Measurements from ENCODE around the gene AGPS. TPM values are rescaled to one million over a fixed set of nuclear protein-coding genes. Genes with fewer than 3 reads are reported as not detected.

Gene AGPS
- total RNA-seq, 2 experiments from 2014 or later = 2.1 to 9.6 TPM

- no peak for DNase-seq (ENCODE audit: low spot score)
- no peak overlapping the region for H3K27ac ChIP-seq (ENCODE audit: low read depth, low read length, poor library complexity, severe bottlenecking)
- H2AFZ ChIP-seq (ENCODE audit: low read length) = no peak overlapping the region
- H3K79me2 ChIP-seq (ENCODE audit: insufficient read depth, low read depth, low read length) = no peaks in the 10 kb centered on the region
- TF ChIP-seq CTCF (conservative IDR thresholded peaks at IDR 0.05; ENCODE audit: low read length) = no peak
- no peak for TF ChIP-seq EZH2phosphoT487 (IDR thresholded peaks at IDR 0.05; ENCODE audit: borderline replicate concordance, low read depth, low read length)
- no peaks in the 10 kb centered on the region for H4K20me1 ChIP-seq (ENCODE audit: insufficient read depth, low read length)
- ChIA-PET CTCF (ENCODE audit: unreplicated experiment) (no interaction called here), POLR2A (interaction anchor here (0.6 kb wide), 1 partner anchor 81 kb away, joined by 3 read pairs; no protein-coding TSS in a partner anchor)
- intact Hi-C loops (cut with micrococcal nuclease; ENCODE audit: unreplicated experiment) = no loop called here
- H3K9me3 ChIP-seq (ENCODE audit: low read length) = no peaks in the 10 kb centered on the region
- no peak overlapping the region for H3K4me3 ChIP-seq (ENCODE audit: low read depth, low read length, poor library complexity, severe bottlenecking)
- H3K36me3 ChIP-seq (ENCODE audit: insufficient read depth, low read length) = no peaks in the 10 kb centered on the region
- no peak overlapping the region for H3K4me2 ChIP-seq (ENCODE audit: low read length)
- H3K4me1 ChIP-seq (ENCODE audit: insufficient read depth, low read length, poor library complexity, severe bottlenecking) = no peaks in the 10 kb centered on the region
- no TSS peak for BruUV-seq (replicated peaks)
- no peaks in the 10 kb centered on the region for H3K9me2 ChIP-seq (ENCODE audit: insufficient read depth, low read length)
These were observed 194.8 kb downstream of the AGPS start for GRCh38 chr2:177587371-177587770.

GRCh38 chr2:177588671-177589070 is 196.1 kb downstream of the AGPS start:
- Histone ChIP-seq H2AFZ (ENCODE audit: low read length) (no peak overlapping the region), H4K20me1 (ENCODE audit: insufficient read depth, low read length) (no peaks in the 10 kb centered on the region), H3K79me2 (ENCODE audit: insufficient read depth, low read depth, low read length) (no peaks in the 10 kb centered on the region), H3K4me1 (ENCODE audit: insufficient read depth, low read length, poor library complexity, severe bottlenecking) (no peaks in the 10 kb centered on the region), H3K4me3 (ENCODE audit: low read depth, low read length, poor library complexity, severe bottlenecking) (no peak overlapping the region), H3K27ac (ENCODE audit: low read depth, low read length, poor library complexity, severe bottlenecking) (no peak overlapping the region), H3K36me3 (ENCODE audit: insufficient read depth, low read length) (no peaks in the 10 kb centered on the region), H3K9me2 (ENCODE audit: insufficient read depth, low read length) (no peaks in the 10 kb centered on the region), H3K4me2 (ENCODE audit: low read length) (no peak overlapping the region), H3K9me3 (ENCODE audit: low read length) (no peaks in the 10 kb centered on the region)
- ChIA-PET POLR2A (interaction anchor here (0.6 kb wide), 1 partner anchor 12 kb away, joined by 3 read pairs; no protein-coding TSS in a partner anchor), CTCF (ENCODE audit: unreplicated experiment) (interaction anchor here (1.0 kb wide), 1 partner anchor 16 kb away, joined by 3 read pairs; no protein-coding TSS in a partner anchor)
- DNase-seq (ENCODE audit: low spot score) = no peak
- no TSS peak for BruUV-seq (replicated peaks)
- TF ChIP-seq EZH2phosphoT487 (IDR thresholded peaks at IDR 0.05; ENCODE audit: borderline replicate concordance, low read depth, low read length) (no peak), CTCF (conservative IDR thresholded peaks at IDR 0.05; ENCODE audit: low read length) (no peak)
- intact Hi-C loops (cut with micrococcal nuclease; ENCODE audit: unreplicated experiment) = no loop called here

- H3K9me2 ChIP-seq (ENCODE audit: insufficient read depth, low read length) = no peaks in the 10 kb centered on the region
- no peak overlapping the region for H2AFZ ChIP-seq (ENCODE audit: low read length)
- no peak overlapping the region for H3K4me3 ChIP-seq (ENCODE audit: low read depth, low read length, poor library complexity, severe bottlenecking)
- H3K9me3 ChIP-seq (ENCODE audit: low read length) = no peaks in the 10 kb centered on the region
- no peaks in the 10 kb centered on the region for H3K36me3 ChIP-seq (ENCODE audit: insufficient read depth, low read length)
- H3K27ac ChIP-seq (ENCODE audit: low read depth, low read length, poor library complexity, severe bottlenecking) = no peak overlapping the region
- no TSS peak for BruUV-seq (replicated peaks)
- H3K4me2 ChIP-seq (ENCODE audit: low read length) = no peak overlapping the region
- H3K79me2 ChIP-seq (ENCODE audit: insufficient read depth, low read depth, low read length) = no peaks in the 10 kb centered on the region
- DNase-seq (ENCODE audit: low spot score) = no peak
- no peaks in the 10 kb centered on the region for H4K20me1 ChIP-seq (ENCODE audit: insufficient read depth, low read length)
- TF ChIP-seq CTCF (conservative IDR thresholded peaks at IDR 0.05; ENCODE audit: low read length) (no peak), EZH2phosphoT487 (IDR thresholded peaks at IDR 0.05; ENCODE audit: borderline replicate concordance, low read depth, low read length) (no peak)
- no peaks in the 10 kb centered on the region for H3K4me1 ChIP-seq (ENCODE audit: insufficient read depth, low read length, poor library complexity, severe bottlenecking)
- ChIA-PET POLR2A (interaction anchor here (0.6 kb wide), 1 partner anchor 12 kb away, joined by 3 read pairs; no protein-coding TSS in a partner anchor), CTCF (ENCODE audit: unreplicated experiment) (interaction anchor here (1.0 kb wide), 1 partner anchor 15 kb away, joined by 3 read pairs; no protein-coding TSS in a partner anchor)
- intact Hi-C loops (cut with micrococcal nuclease; ENCODE audit: unreplicated experiment) = no loop called here
These were observed 196.6 kb downstream of the AGPS start for GRCh38 chr2:177589186-177589585.
